HG03520 (cell line): ENCODE data around the gene KIF26A.

Experiments
- ATAC-seq: cut with Tn5 transposase; IDR thresholded peaks from one replicate; pipeline ENCODE4 v1.9.1; 2021; ENCODE audit warnings: mild to moderate bottlenecking, moderate library complexity; ENCODE audit not compliant: unreplicated experiment

The KIF26A gene

DNA sequence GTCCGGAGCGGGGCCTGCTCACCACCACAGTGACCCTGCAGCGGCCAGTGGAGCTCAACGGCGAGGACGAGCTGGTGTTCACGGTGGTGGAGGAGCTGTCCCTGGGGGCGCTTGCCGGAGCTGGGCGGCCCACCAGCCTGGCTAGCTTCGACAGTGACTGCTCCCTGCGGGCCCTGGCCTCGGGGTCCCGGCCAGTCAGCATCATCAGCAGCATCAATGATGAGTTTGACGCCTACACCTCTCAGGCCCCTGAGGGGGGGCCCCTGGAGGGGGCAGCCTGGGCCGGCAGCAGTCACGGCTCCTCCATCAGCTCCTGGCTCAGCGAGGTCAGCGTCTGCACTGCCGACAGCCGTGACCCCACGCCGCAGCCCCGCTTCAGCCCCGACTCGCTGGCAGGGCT lies 37.4 kb downstream of the KIF26A start:
- ATAC-seq: no peak

GRCh38 chr14:104176611-104177010 lies 38.2 kb downstream of the KIF26A start:
- ATAC-seq: no peak

DNA sequence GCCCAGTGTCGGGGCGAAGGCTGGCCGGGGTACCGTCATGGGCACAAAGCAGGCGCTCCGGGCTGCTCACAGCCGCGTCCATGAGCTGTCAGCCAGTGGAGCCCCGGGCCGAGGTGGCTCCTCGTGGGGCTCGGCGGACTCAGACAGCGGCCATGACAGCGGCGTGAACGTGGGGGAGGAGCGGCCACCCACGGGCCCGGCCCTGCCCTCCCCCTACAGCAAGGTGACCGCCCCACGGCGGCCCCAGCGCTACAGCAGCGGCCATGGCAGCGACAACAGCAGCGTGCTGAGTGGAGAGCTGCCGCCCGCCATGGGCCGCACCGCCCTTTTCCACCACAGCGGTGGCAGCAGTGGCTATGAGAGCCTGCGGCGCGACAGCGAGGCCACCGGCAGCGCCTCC lies 39.0 kb downstream of the KIF26A start:
- no peak for ATAC-seq

- ATAC-seq: no peak
These were observed 39.9 kb downstream of the KIF26A start for GRCh38 chr14:104178279-104178678.

GRCh38 chr14:104179126-104179525 lies 40.7 kb downstream of the KIF26A start:
- no peak for ATAC-seq

DNA sequence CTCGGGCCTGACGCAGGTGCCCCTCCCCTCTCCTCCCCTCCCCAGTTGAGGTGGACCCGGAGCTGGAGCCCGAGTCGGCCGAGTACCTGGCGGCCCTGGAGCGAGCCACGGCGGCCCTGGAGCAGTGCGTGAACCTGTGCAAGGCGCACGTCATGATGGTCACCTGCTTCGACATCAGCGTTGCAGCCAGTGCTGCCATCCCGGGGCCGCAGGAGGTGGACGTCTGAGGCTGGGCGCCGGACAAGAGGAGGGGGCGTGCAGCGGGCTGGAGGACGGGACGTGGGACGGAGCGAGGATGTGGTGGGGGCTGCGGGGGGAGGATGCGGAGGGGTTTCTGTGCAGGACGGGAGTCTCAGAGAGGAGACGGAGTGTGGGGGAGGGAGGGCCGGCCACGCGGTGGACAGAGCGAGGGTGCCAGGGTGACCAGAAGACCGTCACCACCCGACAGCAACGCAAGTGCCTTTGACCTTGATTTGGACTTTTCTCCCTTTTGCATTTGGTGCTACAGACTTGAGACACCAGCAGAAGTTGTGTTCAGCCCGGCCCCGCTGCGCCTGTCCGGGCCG lies 41.3 kb downstream of the KIF26A start:
- no peak for ATAC-seq

- ATAC-seq: no peak
These were observed 42.3 kb downstream of the KIF26A start for GRCh38 chr14:104180561-104181165.

- ATAC-seq: no peak
These were observed 43.6 kb downstream of the KIF26A start for GRCh38 chr14:104181761-104182530.

DNA sequence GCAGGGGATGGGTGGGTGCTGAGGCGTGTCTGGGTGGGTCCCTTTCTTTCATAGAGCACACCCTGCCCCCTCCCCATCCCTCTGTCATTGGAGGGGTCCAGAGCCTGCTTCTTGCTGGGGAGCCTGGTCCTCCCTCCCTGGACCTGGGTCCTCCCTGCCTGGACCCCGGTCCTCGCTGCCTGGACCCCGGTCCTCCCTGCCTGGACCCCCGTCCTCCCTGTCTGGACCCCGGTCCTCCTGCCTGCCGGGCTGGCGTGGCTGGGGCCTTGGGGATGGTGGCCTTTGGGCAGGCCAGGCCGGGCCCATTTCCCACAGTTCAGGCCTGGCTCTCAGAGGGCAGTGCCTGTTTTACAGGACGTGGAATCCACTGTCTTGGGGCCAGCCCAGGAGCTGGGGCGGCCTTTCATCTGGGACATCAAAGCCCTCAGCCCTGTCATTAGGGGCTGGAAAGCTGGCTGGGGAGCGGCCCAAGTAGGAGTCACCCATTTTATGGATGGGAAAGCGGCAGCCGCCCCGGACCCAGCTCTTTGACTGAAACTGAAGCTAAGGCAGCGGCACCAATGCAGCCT lies 44.6 kb downstream of the KIF26A start:
- no peak for ATAC-seq

DNA sequence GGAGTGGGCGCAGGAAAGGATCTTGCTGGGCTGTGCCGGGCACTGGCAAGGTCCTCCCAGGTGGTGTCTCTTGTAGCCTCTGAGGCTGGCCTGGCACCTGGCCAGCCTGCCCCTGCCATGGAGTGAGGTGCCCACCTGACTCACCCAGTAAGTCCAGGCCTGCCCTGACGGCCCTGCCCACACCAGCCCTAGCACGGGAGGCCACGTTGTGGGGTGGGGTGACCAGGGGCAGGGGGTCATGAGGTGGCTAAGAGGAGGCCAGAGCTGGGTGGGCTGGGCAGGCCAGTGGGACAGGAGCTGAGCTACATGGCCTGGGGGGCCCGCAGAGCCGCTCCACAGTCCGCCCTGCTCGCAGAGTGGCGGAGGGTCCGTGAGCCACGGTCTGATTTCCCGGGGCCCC lies 45.4 kb downstream of the KIF26A start:
- ATAC-seq: no peak

- no peak for ATAC-seq
These were observed 46.1 kb downstream of the KIF26A start for GRCh38 chr14:104184506-104184905.

DNA sequence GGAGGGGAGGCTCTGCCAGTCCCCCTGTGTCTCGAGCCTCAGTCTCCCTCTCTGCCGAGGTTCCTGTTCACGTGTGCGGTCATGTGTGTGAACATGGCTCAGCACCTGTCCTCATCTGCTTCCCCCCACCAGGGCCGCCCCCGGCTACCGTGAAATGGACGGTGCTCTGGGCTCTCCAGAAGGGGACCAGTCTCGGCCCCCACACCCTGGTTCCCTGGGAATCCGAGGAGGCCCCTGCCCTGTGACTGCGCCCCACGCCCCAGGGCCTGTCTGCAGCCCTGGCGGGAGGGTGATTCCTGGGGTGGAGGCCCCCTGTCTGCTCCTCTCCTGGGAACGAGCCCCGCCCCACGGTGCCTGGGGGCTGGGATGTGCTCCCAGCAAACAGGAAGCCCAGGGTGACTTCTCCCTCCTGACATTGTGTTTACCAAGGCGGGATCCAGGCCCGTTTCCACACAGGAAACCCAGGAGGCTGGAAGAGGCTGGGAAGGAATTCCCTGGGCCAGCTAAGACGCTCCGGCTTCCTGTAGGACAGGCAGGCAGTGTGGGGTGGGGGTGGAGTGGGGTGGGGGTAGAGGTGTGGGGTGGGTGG lies 46.6 kb downstream of the KIF26A start:
- ATAC-seq: no peak

- no peak for ATAC-seq
These were observed 47.6 kb downstream of the KIF26A start for GRCh38 chr14:104185916-104186495.

DNA sequence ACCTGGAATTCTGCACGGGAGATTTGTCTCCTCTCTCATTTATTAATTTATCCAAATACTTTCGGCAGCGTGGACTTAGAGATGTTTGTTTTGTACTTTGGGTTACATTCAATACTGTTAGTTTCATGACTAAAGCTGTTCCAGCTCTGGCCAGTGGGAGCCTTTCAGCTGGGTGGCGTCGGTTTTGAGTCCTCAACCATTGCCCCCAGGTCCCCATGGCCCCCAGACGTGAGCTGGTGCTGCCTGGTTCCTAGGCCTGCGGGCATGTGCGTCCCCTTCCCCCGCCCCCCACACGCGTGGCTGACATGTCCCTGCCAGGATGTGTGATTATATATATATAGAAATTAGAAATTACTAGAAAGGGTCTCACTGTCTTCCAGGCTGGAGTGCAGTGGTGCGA lies 48.2 kb downstream of the KIF26A start:
- ATAC-seq: no peak

GRCh38 chr14:104187121-104187889 lies 48.9 kb downstream of the KIF26A start:
- ATAC-seq: no peak

DNA sequence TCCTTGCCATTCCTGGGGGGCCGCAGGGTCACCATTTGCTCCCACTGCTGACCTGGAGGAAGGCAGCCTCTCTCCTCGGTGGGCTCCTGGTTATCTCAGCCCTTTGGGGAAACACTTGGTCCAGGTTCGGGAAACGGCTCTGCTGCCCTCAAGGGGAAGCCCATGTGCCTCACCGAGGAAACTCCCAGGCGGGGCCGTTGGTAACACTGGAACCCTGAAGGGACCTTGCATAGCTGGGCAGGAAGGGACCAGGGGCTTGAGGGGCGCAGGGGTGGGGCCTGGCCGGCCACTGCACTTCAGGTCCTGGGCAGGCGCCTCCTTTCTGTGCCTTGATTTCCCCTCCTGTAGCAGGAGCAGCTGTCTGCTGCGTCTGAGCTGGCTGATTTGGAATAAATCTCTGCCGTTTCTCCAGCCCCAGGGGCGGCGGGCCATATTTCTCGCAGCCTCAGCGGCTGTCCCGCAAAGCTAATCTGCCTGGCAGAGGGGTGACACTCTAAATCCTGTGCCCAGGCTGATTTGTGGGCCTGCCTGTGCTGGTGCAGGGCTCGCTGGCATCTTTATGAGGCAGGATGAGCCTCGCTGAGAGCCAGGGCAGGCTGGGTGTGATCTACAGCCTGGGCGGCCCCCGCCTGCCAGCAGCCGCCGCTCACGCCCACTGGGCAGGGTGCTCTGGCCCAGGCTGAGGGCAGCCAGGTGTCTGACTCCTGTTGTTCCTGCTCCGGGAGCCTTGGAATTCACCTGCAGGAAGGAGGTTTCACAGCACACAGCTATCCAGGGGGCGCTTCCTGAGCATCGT lies 49.7 kb downstream of the KIF26A start:
- ATAC-seq: no peak

- no peak for ATAC-seq
These were observed 50.5 kb downstream of the KIF26A start for GRCh38 chr14:104188727-104189400.

DNA sequence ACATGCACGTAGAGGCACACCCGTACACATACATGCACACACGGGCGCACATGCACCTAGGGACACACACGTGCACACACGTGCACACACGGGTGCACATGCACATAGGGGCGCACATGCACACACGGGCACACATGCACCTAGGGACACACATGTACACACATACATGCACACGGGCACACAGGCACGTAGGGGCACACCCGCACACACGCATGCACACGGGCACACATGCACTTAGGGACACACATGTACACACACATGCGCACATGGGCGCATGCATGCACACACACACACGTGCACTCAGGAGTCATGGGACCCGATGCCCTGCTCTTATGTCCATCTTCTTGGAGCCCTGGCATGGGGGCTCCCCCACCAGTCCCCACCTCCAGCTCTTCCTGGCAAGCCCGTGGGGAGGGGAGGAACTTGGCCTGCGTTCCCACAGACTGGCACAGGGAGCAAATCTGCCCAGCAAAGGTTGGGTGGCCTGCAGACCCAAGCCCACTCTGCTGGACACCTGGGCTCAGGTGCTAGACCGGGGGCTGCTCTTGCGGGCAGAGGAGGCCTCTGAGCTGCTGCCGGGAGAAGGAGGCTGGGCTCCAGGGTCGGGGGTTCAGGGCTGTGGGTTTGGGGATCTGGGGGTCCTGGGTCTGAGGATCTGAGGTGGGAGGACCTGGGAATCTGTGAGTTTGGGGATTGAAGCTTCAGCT lies 51.4 kb downstream of the KIF26A start:
- no peak for ATAC-seq
